Stimulated activated CD8-positive, alpha-beta memory T cell treated with anti-CD3 and anti-CD28 coated beads, Interleukin-4, amount 100 ng/mL, for 4 hours (primary cell): ENCODE data around the gene WDR1.

Experiments
- DNase-seq, 2 donors: peaks; one replicate each; pipeline ENCODE4 v3.0.0-alpha.2; 2020; ENCODE audit warnings: low read depth in 2 of 2, low spot score in 1 of 2

The WDR1 gene

GRCh38 chr4:10075158-10075863, 41.3 kb downstream of the WDR1 start:
- DNase-seq = no peak

DNA sequence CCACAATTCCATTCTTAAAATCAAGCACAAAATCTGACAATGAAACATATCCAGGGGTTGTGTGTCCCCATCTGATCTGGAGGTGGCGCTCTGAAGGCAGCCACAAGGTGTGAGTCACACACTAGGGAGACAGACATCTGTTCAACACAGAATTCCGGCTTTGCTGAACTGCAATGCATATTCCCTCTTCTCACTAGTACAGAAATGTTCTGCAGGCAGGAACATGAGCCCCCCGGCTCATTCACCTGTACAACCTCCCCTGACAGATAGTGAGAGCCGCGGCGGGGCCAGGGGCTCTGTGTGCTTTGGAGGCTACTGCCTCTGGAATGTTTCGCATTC, 41.9 kb downstream of the WDR1 start:
- DNase-seq = no peak

GRCh38 chr4:10074076-10074766, 42.4 kb downstream of the WDR1 start:
- DNase-seq = no peak

GRCh38 chr4:10072420-10073017, 44.1 kb downstream of the WDR1 start:
- DNase-seq = no peak

GRCh38 chr4:10069075-10069642, 47.4 kb downstream of the WDR1 start:
- no peak for DNase-seq

- no peak for DNase-seq
Observed at GRCh38 chr4:10066670-10067651, 49.6 kb downstream of the WDR1 start.

DNA sequence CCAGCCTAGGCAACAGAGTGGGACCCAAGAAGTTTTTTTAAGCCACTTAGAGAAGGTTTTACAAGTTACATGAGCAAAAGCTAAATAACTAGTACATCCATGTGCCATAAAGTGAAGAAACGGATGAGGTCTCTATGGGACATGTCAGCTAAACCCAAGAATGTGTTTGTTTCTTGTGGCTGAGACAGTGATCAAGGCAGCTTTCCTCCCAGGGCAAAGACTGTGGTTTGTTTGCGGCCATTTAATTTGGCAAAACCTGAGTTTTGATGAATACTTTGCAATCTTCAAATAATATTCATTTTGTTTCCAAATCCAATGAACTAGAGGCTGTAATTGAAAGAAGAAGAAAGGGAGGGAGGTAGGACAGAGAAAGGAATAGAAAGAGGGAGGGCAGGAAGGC, 50.4 kb downstream of the WDR1 start:
- no peak for DNase-seq

DNA sequence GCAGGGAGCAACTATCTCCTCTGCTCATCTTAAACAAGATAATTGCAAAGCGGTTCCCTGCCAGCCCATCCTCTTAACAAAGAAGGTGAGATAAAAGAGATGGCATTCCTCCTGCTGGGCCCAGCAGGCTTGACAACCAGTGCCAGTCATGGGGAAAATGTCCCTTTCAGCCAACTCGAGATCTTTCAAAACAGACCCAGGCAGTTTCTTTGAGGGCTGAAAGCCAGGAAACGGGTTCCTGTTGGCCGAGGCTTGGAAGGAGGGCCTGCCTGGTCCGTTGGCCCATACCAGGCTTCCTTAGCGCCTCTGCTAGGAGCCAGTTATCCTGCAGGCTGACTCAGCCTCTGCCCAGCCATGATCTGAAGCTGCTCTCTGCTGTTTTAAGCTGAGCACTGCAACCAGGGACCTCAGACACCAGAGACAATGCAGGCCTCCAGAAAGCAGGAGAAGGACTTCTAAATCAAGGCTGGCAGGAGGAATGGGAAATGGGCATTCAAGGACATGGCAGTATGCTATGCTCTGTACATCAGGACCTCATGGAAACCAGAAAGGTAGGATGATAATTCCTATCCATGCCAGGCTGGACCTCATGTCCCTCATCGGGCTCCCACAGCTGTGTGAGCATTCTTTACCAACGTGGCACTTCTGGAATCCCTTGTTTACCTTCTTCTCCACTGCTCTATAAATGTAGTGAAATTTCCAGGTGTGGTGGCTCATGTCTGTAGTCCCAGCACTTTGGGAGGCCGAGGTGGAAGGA, 52.9 kb downstream of the WDR1 start:
- DNase-seq = no peak

GRCh38 chr4:10061650-10062415, 54.8 kb downstream of the WDR1 start:
- DNase-seq = no peak

GRCh38 chr4:10058371-10058770, 58.2 kb downstream of the WDR1 start:
- no peak for DNase-seq

- DNase-seq = no peak
Observed at GRCh38 chr4:10057023-10057395, 59.6 kb downstream of the WDR1 start.

DNA sequence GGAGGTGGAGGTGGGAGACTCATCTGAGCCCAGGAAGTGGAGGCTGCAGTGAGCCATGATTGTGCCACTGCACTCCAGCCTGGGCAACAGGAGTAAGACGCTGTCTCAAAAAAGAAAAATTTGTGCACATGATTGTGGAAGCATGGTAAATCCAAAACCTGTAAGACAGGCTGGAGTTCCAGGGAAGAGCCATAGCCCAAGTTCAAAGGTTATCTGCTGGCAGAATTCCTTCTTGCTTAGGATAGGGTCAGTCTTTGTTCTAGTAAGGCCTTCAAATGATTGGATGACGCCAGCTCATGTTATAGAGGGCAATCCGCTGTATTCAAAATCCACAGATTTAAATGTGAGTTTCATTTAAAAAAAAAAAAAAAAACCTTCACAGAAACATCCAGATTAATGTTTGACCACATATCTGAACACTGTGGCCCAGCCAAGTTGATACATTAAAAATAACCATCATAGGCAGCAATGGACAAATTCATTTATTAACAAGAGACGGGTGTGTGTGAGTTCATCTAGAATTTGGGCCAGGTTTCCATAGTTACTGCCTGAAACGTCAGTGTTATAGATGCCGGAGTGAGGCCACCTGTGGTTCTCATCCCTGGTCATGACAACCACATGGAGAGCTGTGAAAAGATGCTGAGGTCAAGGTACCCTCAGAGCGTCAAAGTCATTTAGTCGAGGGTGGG, 60.1 kb downstream of the WDR1 start:
- no peak for DNase-seq

DNA sequence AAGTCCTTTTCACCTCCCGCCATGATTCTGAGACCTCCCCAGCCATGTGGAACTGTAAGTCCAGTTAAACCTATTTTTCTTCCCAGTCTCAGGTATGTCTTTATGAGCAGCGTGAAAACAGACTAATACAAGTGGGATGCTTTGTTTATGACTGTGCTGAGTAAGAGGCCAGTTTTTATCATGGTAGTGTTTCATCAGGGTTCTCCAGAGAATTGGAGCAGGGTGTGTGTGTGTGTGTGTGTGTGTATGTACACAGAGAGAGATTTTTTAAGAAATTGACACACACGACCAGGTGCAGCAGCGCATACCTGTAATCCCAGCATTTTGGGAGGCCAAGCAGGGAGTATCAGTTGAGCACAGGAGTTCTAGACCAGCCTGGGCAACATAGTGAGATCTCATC, 60.7 kb downstream of the WDR1 start:
- DNase-seq = no peak

- no peak for DNase-seq
Observed at GRCh38 chr4:10054571-10055041, 62.0 kb downstream of the WDR1 start.

DNA sequence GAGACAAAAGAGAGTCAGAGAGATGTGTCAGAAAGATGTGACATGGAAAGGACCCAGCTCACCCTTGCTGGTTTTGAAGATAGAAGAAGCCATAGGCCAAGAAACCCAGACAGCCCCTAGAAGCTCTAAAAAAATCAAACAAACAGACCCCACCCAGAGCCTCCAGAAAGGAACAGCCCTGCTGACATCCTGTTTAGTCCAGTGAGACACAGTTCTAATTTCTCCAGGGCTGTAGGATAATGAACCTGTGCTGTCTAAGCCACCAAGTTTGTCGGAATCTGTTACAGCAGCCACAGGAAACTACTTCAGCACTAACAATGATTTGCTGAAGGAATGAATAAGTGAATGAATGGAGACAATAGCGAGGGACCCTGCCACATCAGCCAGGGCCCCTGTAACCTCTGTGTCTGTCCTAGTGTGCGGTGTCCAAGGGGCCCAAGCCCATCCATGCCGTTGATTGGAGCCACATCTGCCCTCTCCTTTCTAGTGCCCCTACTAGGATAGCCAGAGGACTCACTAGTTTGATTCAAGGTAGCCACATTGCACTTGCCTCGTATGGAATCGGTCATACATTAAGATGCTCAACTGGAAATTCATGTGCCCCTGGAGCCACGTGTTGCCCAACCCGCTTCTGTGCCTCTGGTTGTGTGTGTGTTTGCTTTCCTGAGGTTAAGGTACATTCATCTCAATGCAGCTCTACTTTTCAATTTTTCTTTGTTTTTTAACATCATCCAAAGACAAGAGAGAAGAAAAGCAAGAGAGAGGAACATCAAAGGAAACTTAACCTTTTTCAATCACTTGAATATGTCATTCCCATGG, 62.8 kb downstream of the WDR1 start:
- DNase-seq = no peak

DNA sequence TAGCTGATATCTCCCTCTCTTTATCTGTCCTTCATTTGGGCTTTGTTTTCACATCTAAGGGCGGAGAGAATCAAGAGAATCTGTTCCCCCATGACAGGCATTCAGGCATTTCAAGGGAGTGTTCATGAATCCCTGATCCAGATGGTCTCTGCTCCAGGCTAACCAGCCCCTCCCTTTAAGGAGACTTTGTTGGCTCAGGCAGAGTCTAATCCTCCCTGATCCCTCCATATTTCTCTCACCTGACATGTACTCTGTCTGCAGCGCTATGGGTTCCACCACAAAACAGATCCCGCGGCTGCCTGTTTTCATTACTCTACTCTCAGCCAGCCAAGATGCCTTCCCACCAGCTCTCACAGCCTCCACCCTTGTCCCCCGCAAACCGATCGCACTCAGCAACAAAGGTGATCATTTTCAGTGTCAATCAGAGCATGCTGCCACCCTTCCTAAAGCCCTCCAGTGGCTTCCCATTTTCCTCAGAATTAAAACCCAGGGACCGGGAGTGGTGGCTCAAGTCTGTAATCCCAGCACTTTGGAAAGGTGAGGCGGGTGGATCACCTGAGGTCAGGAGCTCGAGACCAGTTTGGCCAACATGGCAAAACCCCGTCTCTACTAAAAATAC, 65.0 kb downstream of the WDR1 start:
- no peak for DNase-seq

DNA sequence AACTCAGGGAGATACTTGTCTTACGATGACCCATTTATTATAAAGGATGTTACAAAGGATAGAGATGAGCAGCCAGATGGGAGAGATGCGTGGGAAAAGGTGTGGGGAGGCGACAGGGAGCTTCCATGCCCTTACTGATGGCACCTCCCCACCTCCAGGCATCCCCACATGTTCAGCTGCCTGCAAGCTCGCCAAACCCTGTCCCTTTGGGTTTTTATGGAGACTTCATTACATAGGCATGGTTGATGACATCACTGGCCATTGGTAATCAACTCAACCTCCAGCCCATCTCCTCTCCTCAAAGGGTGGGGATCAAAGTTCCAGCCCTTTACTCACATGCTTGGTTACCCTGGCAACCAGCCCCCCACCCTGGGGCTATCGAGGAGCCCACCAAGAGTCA, 65.9 kb downstream of the WDR1 start:
- no peak for DNase-seq

GRCh38 chr4:10050261-10050661, 66.3 kb downstream of the WDR1 start:
- no peak for DNase-seq
